ENCODE measurements around the gene FGFRL1.
A peak's percentile ranks its signal among the peaks of the same experiment; 100 is the strongest.
"Not testable (repeated sequence)": the region's sequence is repeated elsewhere in the genome, so short reads cannot be mapped to it uniquely, and the experiment has no call there.

Gene FGFRL1

DNA sequence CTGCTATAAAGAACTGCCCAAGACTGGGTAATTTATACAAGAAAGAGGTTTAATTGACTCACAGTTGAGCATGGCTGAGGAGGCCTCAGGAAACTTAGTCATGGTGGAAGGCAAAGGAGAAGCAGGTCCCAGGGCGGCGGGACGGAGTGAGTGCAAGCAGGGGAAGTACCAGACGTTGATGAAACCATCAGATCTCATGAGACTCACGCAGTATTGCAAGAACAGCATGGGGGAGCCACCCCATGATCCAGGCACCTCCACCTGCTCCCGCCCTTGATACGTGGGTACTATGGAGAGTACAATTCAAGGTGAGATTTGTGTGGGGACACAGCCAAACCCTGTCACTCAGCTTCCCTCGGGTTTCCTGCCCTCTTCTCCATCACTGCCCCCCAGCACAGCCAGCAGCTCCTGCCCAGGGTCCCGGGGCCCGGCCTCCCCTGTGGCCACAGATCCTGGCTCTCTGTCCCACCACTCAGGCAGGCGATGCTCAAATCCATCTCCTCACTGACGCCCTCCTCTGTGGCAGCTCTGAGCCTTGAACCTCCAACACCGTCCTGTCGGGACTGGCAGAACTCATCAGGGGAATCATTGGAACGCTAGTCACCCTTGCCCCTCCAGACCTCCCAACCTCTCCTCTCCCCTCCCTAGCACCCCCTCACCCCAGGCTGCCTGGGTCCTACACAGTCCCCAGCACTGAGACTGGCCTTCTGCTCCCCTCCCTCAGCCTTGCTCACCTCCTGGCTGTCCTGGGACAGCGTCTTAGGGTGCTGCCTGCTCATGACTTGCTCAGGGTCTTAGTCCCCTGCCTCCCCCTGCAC lies 37.6 kb downstream of the FGFRL1 start:
- H3K4me3 Mint-ChIP-seq: no peak overlapping the region
- peaks cover 7% of the 10 kb centered on the region for H3K4me1 Mint-ChIP-seq (ENCODE audit: low read depth)
- no peaks in the 10 kb centered on the region for H3K36me3 Mint-ChIP-seq (ENCODE audit: low read depth)
- no peak overlapping the region for H3K27ac Mint-ChIP-seq
- peaks cover 17% of the 10 kb centered on the region for H3K27me3 Mint-ChIP-seq
- H3K9me3 Mint-ChIP-seq: no peaks in the 10 kb centered on the region

DNA sequence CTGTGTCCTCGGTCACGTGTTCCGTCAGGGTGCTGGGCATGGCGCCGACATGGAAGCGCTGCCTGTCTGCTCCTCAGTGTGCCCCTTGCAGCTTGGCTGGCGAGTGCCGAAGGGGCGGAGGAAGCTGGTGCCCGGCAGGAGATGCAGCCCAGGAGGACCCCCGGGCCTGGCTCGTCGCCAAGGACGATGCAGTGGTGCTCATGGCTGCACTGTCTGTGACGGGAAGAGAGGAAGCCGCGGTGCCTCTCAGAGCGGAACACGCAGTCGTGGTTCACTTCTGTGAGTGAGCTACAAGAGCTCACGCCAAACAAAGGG lies 38.1 kb downstream of the FGFRL1 start:
- Mint-ChIP-seq H3K27ac (no peak overlapping the region), H3K27me3 (peaks cover 17% of the 10 kb centered on the region), H3K4me3 (no peak overlapping the region), H3K36me3 (ENCODE audit: low read depth) (no peaks in the 10 kb centered on the region), H3K9me3 (no peaks in the 10 kb centered on the region), H3K4me1 (ENCODE audit: low read depth) (peaks cover 7% of the 10 kb centered on the region)

DNA sequence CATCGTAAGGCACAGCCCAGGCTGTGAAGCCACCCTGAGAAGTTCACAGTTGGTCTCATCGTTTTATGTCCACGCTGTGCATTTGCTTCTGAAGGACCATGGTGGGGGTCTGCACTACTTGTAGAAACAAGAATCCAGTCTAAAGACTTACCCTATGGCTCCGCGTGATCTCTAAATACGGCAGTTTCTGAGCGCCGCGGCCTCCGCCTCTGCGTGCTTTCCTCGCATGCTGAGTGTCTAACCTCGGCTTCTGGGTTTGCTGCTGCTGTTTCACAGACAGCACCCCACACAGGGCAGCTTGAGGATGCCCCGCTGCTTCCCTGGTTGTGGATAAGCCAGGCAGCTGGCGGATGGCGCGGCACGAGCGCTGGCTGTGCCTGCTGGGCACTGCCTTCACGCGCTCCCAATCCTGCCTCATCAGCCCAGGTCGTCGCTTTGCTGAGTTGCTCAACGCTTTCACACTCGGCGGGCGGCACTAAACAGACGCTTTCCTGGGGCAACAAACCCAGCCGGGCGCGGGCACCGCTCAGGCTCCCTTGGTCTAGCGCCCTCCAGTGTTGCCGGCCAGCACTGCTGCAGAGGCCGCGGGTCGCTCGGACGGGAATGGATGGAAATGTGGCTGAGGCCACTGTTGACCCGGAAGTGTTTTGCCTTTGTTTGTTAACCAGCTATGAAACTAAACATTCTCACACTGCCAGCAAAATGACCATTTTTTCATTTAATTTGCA lies 39.2 kb downstream of the FGFRL1 start:
- no peak overlapping the region for H3K4me3 Mint-ChIP-seq
- H3K27ac Mint-ChIP-seq: no peak overlapping the region
- H3K36me3 Mint-ChIP-seq (ENCODE audit: low read depth): no peaks in the 10 kb centered on the region
- H3K27me3 Mint-ChIP-seq: peaks cover 11% of the 10 kb centered on the region
- peaks cover 10% of the 10 kb centered on the region for H3K4me1 Mint-ChIP-seq (ENCODE audit: low read depth)
- H3K9me3 Mint-ChIP-seq: no peaks in the 10 kb centered on the region

DNA sequence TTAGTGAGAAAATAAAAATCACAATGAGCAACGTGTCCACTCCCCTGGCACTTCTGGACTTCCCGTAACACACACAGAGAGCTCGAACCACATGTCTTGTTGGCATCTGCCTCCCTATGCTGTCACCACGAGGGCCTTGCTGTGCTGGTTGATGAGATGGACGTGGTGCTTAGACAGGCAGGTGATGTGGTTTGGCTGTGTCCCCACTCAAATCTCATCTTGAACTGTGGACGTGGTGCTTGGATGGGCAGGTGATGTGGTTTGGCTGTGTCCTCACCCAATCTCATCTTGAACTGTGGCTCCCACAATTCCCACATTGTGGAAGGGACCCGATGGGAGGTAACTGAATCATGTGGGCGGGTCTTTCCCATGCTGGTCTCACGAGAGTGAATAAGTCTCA lies 40.0 kb downstream of the FGFRL1 start:
- H3K36me3 Mint-ChIP-seq (ENCODE audit: low read depth): no peaks in the 10 kb centered on the region
- peaks cover 10% of the 10 kb centered on the region for H3K27me3 Mint-ChIP-seq
- peaks cover 19% of the 10 kb centered on the region for H3K4me1 Mint-ChIP-seq (ENCODE audit: low read depth)
- no peak overlapping the region for H3K27ac Mint-ChIP-seq
- H3K9me3 Mint-ChIP-seq: no peaks in the 10 kb centered on the region
- no peak overlapping the region for H3K4me3 Mint-ChIP-seq

DNA sequence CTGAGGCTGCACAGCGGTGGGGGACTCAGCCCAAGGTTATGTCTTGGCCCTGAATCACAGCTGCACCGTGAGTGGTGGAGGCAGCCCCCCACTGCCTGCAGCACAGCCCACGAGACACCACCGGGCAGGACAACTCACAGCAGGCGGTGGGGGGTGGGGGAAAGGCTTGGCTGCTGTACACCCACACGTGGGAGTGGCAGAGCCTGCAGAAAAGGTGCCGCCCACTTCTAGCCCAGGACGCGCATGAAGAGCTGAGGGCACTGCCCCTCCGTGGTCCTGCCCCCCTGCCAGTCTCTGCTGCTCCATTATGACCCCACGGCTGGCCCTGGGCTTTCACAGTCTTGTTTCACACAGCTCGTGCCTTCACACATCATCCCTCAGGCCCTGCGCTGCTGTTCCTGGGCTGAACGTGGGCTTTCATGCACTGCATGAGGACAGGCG lies 40.8 kb downstream of the FGFRL1 start:
- H3K9me3 Mint-ChIP-seq: no peaks in the 10 kb centered on the region
- H3K4me1 Mint-ChIP-seq (ENCODE audit: low read depth): peaks cover 19% of the 10 kb centered on the region
- H3K36me3 Mint-ChIP-seq (ENCODE audit: low read depth): no peaks in the 10 kb centered on the region
- peaks cover 6% of the 10 kb centered on the region for H3K27me3 Mint-ChIP-seq
- no peak overlapping the region for H3K4me3 Mint-ChIP-seq
- no peak overlapping the region for H3K27ac Mint-ChIP-seq

DNA sequence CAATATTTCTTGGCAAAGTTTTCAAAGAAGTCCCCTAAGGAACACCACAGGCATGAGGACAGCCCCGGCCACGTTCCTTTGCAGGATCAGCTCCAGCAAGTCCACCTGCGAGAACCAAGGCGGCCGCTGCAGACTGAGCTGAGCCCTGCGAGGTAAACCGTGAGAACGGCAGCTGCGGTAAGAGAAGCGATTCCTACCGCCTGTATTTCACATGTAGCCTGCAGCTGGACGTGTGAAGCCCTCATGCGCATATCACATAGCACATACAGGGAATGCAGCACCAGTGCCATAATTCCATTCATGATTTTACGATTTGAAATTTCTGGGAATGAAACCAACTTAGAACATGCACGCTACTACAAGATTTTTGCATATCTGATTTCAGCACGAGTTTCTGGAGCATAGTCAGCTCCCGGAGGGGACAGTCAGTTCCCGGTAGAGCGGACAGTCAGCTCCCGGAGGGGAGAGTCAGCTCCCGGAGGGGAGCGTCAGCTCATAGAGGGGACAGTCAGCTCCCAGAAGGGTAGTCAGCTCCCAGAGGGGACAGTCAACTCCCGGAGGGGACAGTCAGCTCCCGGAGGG lies 41.7 kb downstream of the FGFRL1 start:
- peaks cover 19% of the 10 kb centered on the region for H3K4me1 Mint-ChIP-seq (ENCODE audit: low read depth)
- H3K36me3 Mint-ChIP-seq (ENCODE audit: low read depth): no peaks in the 10 kb centered on the region
- H3K9me3 Mint-ChIP-seq: no peaks in the 10 kb centered on the region
- no peaks in the 10 kb centered on the region for H3K27me3 Mint-ChIP-seq
- no peak overlapping the region for H3K27ac Mint-ChIP-seq
- no peak overlapping the region for H3K4me3 Mint-ChIP-seq

DNA sequence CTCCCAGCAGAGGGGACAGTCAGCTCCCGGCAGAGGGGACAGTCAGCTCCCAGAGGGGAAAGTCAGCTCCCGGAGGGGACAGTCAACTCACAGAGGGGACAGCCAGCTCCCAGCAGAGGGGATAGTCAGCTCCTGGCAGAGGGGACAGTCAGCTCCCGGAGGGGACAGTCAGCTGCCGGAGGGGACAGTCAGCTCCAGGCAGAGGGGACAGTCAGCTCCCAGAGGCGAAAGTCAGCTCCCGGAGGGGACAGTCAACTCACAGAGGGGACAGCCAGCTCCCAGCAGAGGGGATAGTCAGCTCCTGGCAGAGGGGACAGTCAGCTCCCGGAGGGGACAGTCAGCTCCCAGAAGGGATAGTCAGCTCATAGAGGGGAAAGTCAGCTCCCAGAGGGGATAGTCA lies 42.5 kb downstream of the FGFRL1 start:
- not testable (repeated sequence) for H3K27me3 Mint-ChIP-seq; H3K9me3 Mint-ChIP-seq; H3K4me3 Mint-ChIP-seq; H3K36me3 Mint-ChIP-seq (ENCODE audit: low read depth); H3K27ac Mint-ChIP-seq
- peaks cover 15% of the 10 kb centered on the region for H3K4me1 Mint-ChIP-seq (ENCODE audit: low read depth)

DNA sequence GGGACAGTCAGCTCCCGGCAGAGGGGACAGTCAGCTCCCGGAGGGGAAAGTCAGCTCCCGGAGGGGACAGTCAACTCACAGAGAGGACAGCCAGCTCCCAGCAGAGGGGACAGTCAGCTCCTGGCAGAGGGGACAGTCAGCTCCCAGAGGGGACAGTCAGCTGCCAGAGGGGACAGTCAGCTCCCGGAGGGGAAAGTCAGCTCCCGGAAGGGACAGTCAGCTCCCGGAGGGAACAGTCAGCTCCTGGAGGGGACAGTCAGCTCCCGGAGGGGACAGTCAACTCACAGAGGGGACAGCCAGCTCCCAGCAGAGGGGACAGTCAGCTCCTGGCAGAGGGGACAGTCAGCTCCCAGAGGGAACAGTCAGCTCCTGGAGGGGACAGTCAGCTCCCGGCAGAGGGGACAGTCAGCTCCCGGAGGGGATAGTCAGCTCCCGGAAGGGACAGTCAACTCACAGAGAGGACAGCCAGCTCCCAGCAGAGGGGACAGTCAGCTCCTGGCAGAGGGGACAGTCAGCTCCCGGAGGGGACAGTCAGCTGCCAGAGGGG lies 43.3 kb downstream of the FGFRL1 start:
- not testable (repeated sequence) for H3K27ac Mint-ChIP-seq; H3K9me3 Mint-ChIP-seq; H3K4me3 Mint-ChIP-seq; H3K27me3 Mint-ChIP-seq; H3K36me3 Mint-ChIP-seq (ENCODE audit: low read depth)
- peaks cover 12% of the 10 kb centered on the region for H3K4me1 Mint-ChIP-seq (ENCODE audit: low read depth)

DNA sequence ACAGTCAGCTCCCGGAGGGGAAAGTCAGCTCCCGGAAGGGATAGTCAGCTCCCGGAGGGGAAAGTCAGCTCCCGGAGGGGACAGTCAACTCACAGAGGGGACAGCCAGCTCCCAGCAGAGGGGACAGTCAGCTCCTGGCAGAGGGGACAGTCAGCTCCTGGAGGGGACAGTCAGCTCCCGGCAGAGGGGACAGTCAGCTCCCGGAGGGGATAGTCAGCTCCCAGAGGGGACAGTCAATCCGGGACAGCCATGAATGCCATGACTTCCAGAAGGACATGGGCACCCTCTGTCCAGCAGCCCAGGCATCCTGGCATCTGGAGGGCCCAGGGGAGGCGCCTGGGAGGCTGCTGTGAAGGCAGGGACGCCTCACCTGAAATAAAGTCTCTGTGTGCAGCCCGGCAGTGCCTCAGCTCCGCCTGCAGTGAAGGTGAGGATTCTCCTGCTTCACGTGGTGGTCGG lies 43.8 kb downstream of the FGFRL1 start:
- Mint-ChIP-seq H3K27ac (peak overlapping the region; percentile 72), H3K4me1 (ENCODE audit: low read depth) (peaks cover 12% of the 10 kb centered on the region), H3K4me3 (peak overlapping the region; percentile 47)
- H3K9me3 Mint-ChIP-seq; H3K36me3 Mint-ChIP-seq (ENCODE audit: low read depth); H3K27me3 Mint-ChIP-seq: not testable (repeated sequence)

DNA sequence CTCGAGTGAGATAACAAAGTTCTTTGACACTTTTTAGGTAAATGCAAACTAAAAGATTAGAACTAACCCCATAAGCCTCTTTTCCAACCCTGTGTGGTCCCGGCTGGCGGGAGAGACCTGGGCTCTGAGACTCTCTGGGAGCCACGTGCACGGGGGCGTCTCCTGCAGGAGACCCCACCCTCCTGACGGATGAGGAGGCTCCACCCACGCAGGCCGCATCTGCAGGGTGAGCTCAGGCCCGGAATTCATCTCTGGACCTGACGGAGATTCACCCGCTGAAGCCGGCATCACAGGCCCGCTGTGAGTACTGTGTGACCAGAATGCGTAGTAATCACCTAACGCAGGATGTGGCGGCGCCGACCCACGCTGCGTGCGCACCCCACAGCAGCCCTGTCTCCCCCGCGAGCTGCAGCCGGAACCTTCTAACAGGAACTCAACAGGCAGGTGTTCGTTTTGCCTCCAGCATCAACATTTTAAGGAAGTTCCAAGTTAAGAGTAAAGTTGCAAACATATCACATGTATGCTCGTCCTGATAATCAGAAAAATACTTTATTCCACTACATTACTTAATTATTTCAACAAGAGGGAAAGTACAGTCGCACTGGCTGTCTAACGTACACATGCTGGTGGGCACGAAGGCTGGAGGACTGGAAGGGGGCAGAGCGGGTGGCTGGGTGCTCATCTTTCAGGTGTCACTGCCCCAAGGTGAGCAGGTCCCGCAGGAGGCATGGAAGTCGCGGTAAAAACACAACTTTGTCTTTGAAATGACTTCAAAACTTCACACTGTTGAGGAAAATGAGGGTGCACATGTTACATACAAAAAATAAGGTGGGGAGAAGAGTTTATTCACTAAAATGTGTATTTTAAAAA lies 44.5 kb downstream of the FGFRL1 start:
- H3K4me1 Mint-ChIP-seq (ENCODE audit: low read depth): peaks cover 12% of the 10 kb centered on the region
- no peaks in the 10 kb centered on the region for H3K27me3 Mint-ChIP-seq
- H3K9me3 Mint-ChIP-seq: no peaks in the 10 kb centered on the region
- H3K36me3 Mint-ChIP-seq (ENCODE audit: low read depth): no peaks in the 10 kb centered on the region
- peak overlapping the region; percentile 47 for H3K4me3 Mint-ChIP-seq
- H3K27ac Mint-ChIP-seq: peak overlapping the region; percentile 72

DNA sequence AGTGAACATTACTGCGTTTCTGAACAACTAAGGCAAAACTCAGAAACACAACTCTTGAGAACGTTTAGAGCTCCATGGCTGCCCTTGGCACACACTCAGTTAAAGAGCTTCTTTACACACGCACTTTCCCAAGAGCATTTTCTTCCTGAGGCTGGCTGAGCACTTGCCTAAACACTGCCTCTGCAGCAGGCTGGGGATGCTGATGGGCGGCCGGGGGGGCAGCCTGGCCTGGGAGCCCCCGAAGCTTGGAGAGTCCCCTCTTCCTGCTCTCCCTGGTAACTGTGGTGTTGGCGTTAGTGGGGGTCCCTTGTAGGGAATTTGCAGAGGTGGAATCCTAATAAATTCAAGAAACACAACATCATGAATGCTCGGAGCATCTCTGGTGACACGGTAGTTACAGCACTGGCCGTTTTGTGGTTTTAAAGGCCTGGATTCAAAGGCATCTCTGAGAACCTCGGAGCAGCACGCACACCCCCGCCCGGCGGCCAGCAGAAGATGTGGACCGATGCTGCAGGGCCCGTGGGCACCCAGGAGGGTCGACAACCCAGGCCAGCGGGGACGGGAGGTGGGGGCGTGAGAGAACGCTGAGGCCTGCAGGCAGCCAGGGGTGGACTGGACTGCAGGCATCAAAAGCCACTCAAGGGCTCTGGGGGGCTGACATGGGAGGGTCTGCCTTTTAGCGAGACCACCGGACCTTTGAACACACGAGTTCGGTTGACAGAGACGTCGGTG lies 45.4 kb downstream of the FGFRL1 start:
- Mint-ChIP-seq H3K27me3 (peaks cover 4% of the 10 kb centered on the region), H3K4me1 (ENCODE audit: low read depth) (peaks cover 15% of the 10 kb centered on the region), H3K9me3 (no peaks in the 10 kb centered on the region), H3K4me3 (no peak overlapping the region), H3K27ac (no peak overlapping the region), H3K36me3 (ENCODE audit: low read depth) (no peaks in the 10 kb centered on the region)

DNA sequence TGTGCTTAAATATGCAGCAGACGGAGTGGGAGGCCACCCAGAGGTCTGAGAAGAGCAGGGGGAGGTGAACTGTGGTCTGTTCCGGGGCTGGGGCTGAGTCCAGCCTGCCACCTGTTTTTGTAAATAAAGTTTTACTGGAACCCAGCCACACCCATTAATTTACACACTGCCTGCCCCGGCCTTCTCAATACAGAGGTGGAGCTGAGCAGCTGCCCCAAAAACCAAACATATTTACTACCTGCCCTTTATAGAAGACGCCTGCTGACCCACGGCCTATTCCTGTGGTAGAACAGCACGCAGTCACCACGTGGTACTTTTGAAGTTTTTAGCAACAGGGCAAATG lies 45.9 kb downstream of the FGFRL1 start:
- H3K27ac Mint-ChIP-seq: no peak overlapping the region
- H3K4me1 Mint-ChIP-seq (ENCODE audit: low read depth): peaks cover 20% of the 10 kb centered on the region
- H3K36me3 Mint-ChIP-seq (ENCODE audit: low read depth): no peaks in the 10 kb centered on the region
- H3K4me3 Mint-ChIP-seq: no peak overlapping the region
- H3K27me3 Mint-ChIP-seq: peaks cover 9% of the 10 kb centered on the region
- no peaks in the 10 kb centered on the region for H3K9me3 Mint-ChIP-seq

DNA sequence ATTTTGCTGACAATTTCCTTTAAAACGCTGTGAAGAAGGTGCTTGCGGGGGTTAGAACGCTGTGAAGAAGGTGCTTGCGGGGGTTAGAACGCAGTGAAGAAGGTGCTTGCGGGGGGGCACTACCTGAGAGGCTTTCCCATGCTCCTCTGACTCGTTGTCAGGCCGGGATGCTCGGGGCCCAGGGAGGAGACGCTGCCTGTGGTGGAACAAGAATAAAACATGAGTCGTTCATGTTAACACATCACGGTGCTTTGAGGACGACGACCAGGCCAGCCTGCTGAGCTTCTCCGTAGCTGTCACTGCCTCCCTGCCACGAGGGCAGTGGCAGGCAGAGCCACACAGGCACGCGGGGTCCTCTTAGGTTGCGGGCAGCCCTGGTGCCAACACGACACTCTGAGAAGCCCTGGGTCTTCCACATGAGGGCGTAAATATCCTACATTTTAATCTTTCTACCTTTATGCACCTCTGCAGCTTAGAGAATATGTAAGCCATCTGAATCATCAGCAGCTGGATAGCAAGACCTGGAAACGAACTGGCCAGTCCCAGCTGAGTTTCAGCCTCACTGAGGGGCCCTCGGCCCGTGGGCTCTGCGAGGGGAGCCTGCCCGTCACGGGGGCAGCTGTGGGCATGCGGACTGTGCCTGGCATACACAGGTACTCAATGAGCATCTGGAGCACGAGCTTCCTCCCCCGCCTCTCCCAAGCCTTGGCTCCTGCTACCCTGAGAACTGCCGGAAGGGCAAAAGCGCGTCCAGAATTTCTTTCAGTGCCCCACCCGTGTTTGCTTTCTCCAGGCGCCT lies 47.0 kb downstream of the FGFRL1 start:
- H3K36me3 Mint-ChIP-seq (ENCODE audit: low read depth): no peaks in the 10 kb centered on the region
- H3K9me3 Mint-ChIP-seq: peaks cover 4% of the 10 kb centered on the region
- H3K27ac Mint-ChIP-seq: no peak overlapping the region
- peaks cover 20% of the 10 kb centered on the region for H3K4me1 Mint-ChIP-seq (ENCODE audit: low read depth)
- H3K27me3 Mint-ChIP-seq: peaks cover 18% of the 10 kb centered on the region
- no peak overlapping the region for H3K4me3 Mint-ChIP-seq

Data from stimulated activated naive CD8-positive, alpha-beta T cell treated with anti-CD3 and anti-CD28 coated beads, Interleukin-15, Interleukin-2, amounts not matched to agents 100 ng/mL and 50 ng/mL, for 24 hours (primary cell).